NCI-H2171 treated with DMSO at 0.1 percent for 48 hours (cell line): Measurements from ENCODE around the gene SNUPN.
A peak's percentile ranks its signal among the peaks of the same experiment; 100 is the strongest.

Source experiments
- DNase-seq: peaks from one replicate; lab custom pipeline; 2025; lab: John Stamatoyannopoulos, UW

Gene SNUPN

DNA sequence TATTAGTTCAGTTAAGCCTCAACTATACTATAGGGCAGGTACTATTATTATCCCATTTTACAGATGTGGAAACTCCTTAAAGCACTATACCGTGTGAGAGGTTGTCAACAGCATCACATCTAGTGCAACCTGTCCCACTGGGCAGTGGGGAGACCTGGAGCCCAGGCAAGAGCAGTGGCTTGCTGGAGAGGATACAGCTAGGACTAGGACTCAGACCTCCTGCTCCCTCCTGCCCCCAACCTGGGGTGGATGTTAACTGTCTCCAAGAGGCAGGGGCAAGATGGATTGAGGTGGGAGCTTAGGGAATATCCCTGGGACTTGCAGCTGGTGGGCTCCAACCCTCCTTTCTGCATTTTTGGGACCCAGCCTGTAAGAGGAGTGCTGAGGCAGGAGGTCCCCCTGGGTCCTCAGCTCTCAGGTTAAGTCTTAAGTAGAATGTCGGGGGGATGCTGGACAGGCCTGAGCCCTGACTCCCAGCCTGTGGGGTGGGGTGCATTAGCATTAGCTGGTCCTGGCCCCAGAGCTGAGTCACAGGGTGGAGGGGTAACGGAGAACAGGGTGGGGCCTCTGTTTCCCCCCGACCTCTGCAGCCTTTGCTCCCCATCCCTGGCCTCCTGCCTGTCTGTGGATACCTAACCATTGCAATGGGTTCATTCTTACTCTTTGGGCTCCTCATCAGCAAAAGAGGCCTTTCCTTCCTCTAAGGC lies 28.8 kb upstream of the SNUPN start:
- DNase-seq, result no peak

DNA sequence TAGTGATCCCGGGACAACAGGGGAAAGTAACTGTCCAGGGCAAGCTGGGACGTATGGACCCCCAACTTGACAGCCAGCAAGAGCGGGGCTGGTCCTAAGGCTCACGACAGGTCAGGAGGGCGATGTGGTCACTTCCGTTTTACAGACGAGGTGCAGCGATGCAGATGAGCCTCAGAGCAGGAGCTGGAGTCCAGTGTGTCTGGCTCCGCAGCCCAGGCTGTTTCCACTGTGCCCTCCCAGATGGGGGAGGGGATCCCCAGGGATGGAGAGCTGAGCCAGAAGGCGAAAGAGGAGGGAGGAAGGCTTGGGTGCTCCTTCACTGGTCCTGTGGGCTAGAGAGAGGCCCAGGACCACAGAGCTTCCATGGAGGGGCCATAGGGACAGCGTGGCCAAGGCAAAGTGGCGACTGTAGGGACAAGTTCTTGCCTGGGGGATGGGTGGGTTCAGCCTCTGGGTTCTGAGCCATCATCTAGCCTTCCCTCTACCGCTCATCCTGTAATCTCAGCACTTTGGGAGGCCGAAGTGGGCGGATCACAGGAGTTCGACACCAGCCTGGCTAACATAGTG lies 27.9 kb upstream of the SNUPN start:
- no peak for DNase-seq

DNA sequence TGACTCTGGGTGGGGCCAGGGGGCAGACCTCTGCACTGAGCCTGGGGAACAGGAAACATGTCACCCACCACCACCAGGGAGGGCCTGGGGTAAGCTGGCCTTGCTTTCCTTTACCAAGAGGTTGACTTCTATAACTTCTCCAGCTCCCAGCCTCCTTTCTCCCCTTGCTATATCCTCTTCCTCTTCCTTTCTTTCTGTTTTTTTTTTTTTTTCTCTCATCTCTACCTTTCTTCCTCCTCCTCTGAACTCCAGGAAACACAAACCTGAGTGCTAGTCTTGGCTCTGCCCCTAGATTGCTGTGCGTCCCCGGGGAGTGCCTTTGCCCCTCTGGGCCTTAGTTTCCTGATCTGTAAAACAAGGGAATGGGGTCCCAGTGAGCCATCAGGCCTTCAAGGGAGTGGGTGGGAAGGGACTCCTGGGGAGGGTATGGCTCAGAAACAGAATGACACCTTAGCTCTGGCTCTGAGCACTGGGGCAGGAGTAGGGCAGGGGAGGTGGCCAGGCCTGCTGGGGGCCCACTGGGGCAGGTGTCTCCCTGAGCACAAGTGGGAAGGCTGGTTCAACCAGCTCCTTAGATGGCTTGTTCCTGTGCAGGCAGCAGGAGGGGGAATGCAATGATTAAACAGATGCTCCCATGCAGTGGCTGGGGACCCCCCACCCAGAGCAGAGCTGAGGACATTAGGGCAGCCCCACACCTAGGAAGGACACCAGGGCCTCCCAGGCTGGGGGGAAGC lies 26.5 kb upstream of the SNUPN start:
- DNase-seq, result no peak

DNA sequence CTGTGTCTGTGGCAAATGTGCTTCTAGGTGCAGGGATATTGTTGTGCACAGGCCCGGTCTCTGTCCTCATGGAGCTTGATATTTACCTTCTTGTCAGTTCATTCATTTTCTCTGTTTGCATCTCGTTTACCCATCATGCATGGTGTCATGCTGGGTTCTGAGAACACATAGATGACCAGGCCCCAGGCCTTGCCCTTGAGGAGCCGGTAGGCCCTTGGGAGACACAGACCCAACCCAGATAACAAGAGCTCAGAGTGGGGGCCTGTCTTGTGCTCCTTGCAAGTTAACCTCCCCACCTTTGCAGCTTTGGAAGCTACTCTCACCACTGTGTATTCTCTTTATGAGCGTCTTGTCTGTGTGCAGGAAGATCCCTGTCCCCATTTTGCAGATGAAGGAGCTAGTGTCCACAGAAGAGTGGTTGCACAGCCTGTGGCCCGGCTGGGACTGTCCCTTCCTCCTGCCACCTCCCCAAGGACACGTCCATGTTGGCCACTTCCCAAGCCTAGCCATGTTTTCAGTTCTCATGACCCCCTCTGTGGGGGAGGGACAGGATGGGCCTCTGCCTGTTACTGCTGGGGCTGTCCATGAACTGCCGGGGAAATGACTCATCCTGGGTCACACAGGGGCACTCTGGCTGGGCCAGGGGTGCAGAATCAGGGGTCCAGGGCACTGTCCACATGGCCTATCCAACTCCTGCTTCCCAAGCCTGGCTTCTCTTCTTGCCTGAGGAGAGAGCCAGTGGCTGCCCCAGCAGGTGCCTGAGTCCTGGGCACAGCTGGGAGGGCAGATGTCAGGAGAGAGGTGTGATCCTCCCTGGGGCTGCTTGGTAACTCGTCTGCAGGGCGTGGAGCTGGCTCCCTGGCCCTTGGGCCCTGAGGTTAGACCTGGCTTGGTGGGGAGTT lies 25.6 kb upstream of the SNUPN start:
- DNase-seq, result no peak

DNA sequence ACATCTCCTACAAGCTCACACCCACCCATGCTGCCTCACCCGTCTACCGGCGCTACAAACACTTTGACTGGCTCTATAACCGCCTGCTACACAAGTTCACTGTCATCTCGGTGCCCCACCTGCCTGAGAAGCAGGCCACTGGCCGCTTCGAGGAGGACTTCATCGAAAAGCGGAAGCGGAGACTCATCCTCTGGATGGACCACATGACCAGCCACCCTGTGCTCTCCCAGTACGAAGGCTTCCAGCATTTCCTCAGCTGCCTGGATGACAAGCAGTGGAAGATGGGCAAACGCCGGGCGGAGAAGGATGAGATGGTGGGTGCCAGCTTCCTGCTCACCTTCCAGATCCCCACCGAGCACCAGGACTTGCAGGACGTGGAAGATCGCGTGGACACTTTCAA lies 24.3 kb upstream of the SNUPN start:
- no peak for DNase-seq

DNA sequence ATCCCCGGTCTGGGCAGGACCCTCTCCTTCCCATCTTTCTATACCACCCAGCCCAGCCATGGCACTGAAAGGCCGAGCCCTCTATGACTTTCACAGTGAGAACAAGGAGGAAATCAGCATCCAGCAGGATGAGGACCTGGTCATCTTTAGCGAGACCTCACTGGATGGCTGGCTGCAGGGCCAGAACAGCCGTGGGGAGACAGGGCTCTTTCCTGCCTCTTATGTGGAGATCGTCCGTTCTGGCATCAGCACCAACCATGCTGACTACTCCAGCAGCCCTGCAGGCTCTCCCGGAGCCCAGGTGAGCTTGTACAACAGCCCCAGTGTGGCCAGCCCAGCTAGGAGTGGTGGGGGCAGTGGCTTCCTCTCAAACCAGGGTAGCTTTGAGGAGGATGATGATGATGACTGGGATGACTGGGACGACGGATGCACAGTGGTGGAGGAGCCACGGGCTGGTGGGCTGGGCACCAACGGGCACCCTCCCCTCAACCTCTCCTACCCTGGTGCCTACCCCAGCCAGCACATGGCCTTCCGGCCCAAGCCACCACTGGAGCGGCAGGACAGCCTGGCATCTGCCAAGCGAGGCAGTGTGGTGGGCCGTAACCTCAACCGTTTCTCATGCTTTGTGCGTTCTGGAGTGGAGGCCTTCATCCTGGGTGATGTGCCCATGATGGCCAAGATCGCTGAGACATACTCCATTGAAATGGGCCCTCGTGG lies 23.7 kb upstream of the SNUPN start:
- DNase-seq, result no peak

DNA sequence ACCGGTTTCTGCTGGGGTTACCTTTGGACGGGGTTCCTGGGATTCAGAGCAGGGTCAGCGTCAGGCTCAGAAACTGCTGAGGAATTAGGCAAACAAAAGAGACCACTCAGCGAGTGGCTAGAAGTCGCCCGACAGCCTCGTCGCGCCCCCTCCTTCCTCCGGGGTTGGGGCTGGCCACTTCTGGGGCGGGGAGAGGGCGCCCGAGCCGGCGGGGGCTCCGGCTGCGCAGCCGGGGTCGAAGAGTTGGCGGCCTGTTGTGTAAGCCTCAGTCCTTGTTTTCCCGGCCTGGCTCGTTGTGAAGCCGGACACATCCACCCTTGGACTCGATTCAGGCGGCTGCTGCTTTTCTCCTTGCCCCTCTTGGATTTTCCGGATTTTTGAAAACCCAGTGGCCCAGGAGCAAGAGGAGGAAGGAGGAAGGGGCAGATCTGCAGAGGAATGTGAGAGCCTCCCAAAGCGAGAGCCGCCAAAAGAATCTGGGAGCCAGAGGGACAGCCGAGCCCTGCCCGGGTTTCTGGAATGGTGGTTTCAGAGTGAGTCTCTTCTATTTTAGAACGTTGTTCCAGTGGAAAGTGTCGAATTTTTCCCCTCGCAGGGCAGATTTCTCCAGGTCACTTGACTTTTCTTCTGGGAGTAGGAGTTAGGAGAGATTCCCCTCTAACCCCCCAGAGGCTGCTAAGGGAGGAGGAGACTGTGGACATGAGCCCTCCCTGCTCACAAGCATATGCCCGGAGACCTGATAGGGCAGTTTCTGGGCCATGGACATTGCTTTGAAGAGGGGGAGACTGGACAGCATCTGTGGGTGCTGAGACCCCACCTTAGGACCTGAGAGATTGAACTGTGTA lies 22.9 kb upstream of the SNUPN start:
- DNase-seq, result no peak

DNA sequence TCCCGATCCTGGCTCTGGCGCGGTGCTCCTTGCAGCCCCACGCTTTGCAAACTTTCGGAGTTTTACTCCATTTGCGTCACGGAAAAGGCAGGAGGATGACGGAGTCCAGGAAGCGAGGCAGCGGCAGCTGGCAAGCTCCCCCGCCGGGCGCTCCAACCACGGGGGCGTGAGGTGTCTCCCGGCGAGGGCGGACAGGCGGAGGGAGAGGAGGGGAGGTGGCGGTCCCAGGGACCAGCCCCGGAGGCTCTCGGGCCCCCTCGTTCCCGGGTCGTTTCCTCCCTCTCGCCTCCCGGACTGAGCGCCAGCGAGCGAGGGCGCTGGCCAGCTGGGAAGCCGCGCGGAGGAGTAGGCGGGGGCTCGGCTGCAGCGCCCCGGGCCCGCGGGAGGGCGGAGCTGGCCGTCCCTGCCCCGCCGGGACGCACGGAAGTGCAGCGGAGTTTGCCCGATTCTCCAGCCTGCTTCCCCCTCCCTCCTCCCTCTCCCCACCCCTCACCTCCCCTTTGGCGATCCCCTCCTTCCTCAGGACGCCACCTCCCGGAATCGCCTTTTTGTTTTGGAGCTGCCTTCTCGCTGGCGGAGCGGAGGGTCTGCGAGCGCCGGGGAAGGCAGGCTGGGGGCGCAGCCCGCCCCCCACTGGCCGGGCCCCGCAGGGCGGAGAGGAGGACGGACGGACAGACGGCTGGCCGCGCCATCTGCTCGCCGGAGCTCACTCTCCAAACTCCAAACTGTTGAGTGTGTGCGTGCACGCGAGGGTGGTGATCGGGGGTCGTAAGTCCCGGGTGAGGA lies 22.0 kb upstream of the SNUPN start, which contains the start of gene SNX33:
SNX33 (plus strand) TSS at position 543 of the 786 bp plus-strand sequence. CDS start 1,191 bp downstream, outside the sequence.
- peak; percentile 48 for DNase-seq

DNA sequence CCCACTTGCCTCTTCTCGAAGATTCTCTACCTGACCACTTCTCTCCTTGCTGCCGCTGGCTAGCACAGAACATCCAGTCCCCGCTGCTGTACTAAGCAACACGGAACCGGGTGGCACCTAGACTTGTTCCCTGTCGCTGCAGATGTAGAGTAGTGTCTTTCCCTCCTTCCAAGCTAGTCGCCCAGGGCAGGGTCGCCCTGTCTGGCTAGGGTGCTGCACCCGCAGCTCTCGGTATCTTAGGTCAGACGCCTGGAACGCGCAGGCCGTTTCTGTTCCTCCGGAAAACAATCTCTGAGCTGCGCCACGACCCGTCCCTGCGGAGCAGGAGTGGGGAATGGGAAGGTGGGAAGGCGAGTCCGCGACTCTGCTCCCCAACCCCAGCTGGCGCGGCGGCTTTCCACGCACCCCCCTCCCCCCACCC lies 21.4 kb upstream of the SNUPN start:
- no peak for DNase-seq

DNA sequence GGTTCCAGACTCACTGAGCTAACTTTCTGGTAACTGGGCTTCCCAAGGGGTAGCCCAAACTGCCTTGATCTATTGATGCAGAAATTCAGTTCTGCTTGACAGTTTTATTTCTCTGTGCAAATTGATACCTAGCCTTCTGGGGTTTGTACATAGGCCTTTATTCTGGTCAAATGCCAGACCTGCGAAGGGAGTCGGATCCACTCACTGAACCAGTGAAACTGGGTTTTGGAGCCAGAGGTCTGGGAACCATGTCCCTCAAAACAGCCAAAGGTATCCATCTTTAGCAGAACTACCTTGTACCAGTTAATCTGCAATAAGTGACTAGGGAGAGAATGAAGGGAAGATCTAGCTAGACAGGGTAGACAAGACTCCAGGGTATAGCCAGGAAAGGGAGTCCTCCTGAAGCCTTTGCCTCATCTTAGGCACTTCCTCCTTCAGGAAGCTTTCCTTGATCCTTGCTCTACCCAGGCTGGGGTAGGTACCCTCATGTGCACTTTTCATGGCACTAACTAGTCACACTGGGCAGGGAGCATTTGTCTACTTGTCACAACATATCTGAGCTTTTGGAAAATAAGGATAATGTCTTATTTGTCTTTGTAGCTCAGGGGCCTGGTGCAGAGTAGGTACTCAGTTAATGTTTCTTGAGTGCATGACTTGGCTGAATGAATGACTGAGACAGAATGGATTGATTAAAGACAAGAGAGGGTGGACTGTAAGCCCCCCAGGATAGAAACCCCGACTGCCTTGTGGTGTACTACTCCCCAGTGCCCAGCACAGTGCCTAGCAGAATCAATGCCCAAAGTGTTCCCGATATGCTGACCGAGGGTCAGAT lies 20.8 kb upstream of the SNUPN start:
- no peak for DNase-seq

DNA sequence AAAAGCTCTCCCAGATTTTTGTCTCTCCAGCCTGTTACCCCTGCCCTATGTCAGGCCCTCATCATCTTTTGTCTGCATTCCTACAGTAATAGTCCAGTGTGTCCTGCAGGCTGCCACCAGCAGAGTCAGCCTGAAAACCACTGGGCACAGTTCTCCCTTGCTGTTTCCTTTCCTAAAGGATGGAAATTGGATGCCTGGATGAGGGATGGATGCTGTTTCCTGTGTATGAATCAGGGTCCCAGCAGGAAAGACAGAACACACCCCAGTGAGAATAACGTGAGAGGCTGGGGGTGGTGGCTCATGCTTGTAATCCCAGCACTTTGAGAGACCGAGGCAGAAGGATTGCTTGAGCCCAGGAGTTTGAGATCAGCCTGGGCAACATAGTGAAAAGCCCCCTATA lies 18.9 kb upstream of the SNUPN start:
- DNase-seq, result no peak

DNA sequence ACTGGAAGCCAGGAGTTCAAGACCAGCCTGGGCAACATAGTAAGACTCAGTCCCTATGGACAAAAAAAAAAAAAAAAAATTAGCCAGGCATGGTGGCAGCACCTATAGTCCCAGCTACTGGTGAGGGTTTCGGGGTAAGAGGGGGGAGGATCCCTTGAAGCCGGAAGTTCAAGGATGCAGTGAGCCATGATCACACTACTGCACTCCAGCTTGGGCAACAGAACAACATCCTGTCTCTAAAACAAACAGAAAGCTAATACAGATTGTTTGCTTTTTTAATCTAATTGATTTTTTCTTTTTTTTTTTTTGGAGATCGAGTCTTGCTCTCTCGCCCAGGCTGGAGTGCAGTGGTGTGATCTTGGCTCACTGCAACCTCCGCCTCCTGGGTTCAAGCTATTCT lies 16.1 kb upstream of the SNUPN start:
- no peak for DNase-seq

DNA sequence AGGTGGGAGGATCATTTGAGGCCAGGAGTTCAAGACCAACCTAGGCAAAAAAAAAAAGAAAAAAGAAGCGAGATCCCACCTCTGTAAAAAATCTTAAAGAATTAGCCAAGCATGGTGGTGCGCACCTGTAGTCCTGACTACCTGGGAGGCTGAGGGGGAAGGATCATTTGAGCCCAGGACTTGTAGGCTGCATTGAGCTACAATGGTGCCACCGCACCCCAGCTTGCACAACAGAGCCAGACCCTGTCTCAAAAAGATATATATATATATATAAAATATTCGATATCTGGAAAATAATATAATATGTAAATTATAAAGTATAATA lies 15.6 kb upstream of the SNUPN start:
- no peak for DNase-seq

DNA sequence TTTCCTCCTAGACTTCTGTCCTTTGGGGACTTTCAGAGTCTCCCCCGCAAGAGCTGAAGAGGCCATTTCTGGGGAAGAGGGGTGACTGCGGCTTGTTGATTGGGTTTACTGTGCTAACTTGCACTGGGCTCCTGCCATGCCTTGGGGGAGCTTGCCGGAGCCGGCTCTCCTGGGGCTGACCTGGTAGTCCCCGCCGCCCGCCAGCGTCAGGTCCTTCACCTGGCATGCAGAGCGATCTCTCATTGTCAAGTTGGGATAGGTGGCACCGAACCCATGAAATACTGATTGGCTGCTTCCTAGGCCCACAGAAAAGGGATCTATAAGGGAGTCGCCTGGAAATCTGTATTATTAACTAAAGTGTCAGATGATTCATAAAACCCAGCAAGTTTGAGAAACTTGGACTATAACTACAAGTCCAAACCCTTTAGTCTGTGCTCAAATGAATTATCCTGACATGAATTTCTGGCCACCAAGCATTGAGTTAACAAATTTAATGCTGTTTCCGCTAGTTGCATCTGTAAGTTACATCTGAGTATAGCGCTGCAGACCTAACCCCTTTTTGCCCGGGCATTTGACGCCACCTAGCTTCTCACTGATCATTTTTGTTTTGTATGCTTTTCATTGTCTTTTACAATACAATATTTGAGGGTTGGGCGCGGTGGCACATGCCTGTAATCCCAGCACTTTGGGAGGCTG lies 15.1 kb upstream of the SNUPN start:
- peak; percentile 78 for DNase-seq

DNA sequence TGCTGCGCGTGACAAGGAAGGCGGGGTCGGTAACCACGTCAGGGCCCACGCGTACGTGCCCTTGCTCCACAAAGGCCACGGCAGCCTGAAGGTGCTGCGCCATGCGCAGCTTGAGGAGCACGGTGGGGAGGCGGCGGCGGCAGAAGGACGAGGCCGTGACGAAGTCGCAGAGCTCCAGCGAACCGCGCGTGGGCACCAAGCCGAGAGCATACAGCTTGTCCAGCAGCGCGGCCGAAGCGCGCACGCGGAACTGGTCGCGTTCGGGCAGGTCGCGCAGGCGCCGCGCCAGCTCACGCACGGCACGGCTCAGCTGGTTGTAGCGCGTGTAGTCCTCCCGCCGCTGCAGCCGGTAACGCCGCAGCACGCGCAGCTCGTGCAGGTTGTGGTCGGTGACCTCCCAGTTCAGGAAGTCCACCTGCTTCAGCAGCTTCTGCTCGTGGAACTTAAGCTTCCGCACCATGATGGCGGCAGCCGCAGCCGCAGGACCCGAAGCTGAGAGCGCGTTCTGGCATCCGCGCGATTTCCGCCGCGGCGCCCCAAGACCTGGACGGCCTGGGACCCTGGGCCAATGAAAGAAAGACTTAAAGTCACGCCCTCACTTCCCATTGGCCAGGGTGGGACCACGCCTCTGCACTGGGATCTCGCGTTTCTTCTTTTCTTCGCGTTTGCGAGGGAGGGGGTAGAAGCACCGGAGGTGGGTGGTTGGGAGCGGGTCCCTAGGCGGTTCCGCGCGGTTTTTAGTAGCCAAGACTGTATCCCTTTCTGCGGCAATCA lies 14.4 kb upstream of the SNUPN start, which contains the start of gene IMP3:
IMP3 (minus strand) TSS at position 516 of the 774 bp plus-strand sequence; CDS start at position 460, 56 bp downstream.
- DNase-seq, result peak; percentile 97

DNA sequence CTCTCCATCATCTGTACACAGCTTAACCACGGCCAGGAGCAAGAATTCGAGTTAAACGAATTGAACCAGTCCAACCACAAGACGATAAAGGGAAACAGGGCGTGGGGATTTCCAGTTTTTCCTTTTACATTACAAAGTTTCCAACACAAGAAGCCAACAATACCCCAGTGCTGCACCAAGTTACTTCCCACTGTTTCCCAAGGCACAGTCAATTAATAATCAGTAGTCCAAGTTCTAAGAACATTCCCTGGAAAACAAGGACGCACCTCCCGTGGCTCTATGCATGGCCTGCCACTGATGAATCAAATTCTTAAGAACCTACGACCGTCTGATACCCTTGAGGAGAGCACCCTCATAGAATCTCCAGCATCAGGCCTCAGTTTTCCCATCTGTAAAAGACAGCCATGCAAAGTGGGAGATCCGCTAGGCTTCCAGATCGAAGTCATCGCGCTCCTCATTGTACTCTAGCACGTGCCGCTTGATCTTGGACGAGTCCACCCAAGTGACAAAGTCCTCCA lies 13.7 kb upstream of the SNUPN start:
- DNase-seq, result peak; percentile 55
